T-helper 17 cell (primary cell): ENCODE data around the gene DERL3. TPM values are rescaled to one million over a fixed set of nuclear protein-coding genes. Genes with fewer than 3 reads are reported as not detected.

Experiments used
- total RNA-seq, 4 donors: library from RNA in 2 of 4; stranded (reverse) in 2 of 4; gene quantifications; one replicate each; pipeline ENCODE4 v1.2.3 and lab custom pipeline; 2022 to 2026

DERL3 gene
- total RNA-seq, 2 donors from 2014 or later = 2.7 to 3.6 TPM

Other genes starting within 250 kb of the DERL3 start
- 1 to 10 TPM in 1 of 2 donors, under 1 TPM in 1; 0.42 to 2.5 TPM for gene DRICH1, start 206.7 kb downstream of the DERL3 start, total RNA-seq
- 10 to 100 TPM; 16.0 to 20.2 TPM for gene RGL4, start 148.0 kb downstream of the DERL3 start, total RNA-seq
- 1 to 10 TPM; 1.8 to 1.9 TPM for gene ZNF70, start 87.9 kb downstream of the DERL3 start, total RNA-seq
- 1 to 10 TPM in 1 of 2 donors, not detected in 1; 4.4 TPM for gene VPREB3, start 84.6 kb downstream of the DERL3 start, total RNA-seq
- gene C22orf15, start 76.0 kb downstream of the DERL3 start, total RNA-seq = under 1 TPM; 0.30 to 0.81 TPM
- 10 to 100 TPM; 31.6 to 44.0 TPM for gene CHCHD10, start 71.0 kb downstream of the DERL3 start, total RNA-seq
- gene MMP11, start 66.2 kb downstream of the DERL3 start, total RNA-seq = 1 to 10 TPM in 1 of 2 donors, under 1 TPM in 1; 0.76 to 1.2 TPM
- 10 to 100 TPM; 45.0 to 53.6 TPM for gene SMARCB1, start 52.0 kb downstream of the DERL3 start, total RNA-seq
- gene SLC2A11, start 18.9 kb upstream of the DERL3 start, total RNA-seq = 10 to 100 TPM in 1 of 2 donors, 1 to 10 TPM in 1; 9.8 to 11.9 TPM
- gene MIF, start 55.4 kb upstream of the DERL3 start, total RNA-seq = 100 to 1,000 TPM; 219 to 223 TPM
- gene GSTT2B, start 122.2 kb upstream of the DERL3 start, total RNA-seq = not detected
- gene DDTL, start 127.9 kb upstream of the DERL3 start, total RNA-seq = 1 to 10 TPM; 2.4 to 3.5 TPM
- 10 to 100 TPM; 69.4 to 74.2 TPM for gene DDT, start 135.4 kb upstream of the DERL3 start, total RNA-seq
- not detected for gene GSTT2, start 141.1 kb upstream of the DERL3 start, total RNA-seq
- not detected for gene GSTT4, start 166.4 kb upstream of the DERL3 start, total RNA-seq
- gene CABIN1, start 172.3 kb upstream of the DERL3 start, total RNA-seq = 100 to 1,000 TPM; 112 to 126 TPM